ENCODE results near the gene ANGEL1. TPM values are rescaled to one million over a fixed set of nuclear protein-coding genes. Genes with fewer than 3 reads are reported as not detected.

ANGEL1 gene
- total RNA-seq, 1 donor from 2014 or later, result 14.8 TPM

DNA sequence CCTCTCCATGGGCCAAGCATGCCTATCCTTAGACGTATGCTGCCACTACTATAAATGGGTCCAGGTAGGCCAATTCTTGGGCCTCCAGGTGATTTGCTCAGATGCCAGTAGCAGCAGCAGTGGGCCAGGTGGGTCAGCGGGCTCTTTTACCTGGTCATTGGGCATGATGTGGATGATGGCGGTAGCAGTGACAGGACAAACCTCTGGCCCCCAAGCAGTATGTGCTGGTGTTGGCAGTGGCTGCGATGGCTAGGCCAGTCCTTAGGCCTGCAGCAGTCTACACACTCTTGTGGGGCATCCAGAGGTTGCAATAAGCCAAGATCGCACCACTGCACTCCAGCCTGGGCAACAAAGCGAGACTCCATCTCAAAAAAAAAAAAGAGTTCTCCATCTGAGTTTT, 70.5 kb downstream of the ANGEL1 start:
- no peak overlapping the region for H3K4me3 Mint-ChIP-seq
- H3K4me1 Mint-ChIP-seq (ENCODE audit: low read depth), result no peaks in the 10 kb centered on the region
- peaks cover 28% of the 10 kb centered on the region for H3K9me3 Mint-ChIP-seq
- intact Hi-C loops (cut with micrococcal nuclease), result no loop called here
- DNase-seq (ENCODE audit: low spot score), result no peak
- H3K27ac Mint-ChIP-seq, result no peak overlapping the region
- H3K27me3 Mint-ChIP-seq (ENCODE audit: insufficient read depth), result peaks cover 27% of the 10 kb centered on the region
- peaks cover 2% of the 10 kb centered on the region for H3K36me3 Mint-ChIP-seq (ENCODE audit: low read depth)

DNA sequence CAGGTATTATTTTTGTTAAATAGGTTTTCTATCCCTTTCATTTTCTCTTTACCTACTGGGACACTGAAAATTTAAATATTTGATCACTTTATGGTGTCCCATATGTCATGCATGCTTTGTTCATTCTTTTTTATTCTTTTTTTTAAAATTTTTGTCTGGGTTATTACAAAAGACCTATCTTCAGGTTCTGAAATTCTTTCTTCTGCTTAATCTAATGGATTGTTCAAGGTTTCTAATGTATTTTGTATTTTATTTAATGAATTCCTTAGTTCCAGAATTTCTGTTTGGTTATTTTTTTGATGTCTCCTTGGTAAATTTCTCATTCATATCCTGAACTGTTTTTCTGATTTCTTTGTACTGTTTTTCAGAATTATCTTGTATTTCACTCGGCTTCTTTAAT, 71.6 kb downstream of the ANGEL1 start:
- no peak overlapping the region for H3K4me3 Mint-ChIP-seq
- intact Hi-C loops (cut with micrococcal nuclease), result no loop called here
- H3K4me1 Mint-ChIP-seq (ENCODE audit: low read depth), result no peaks in the 10 kb centered on the region
- H3K36me3 Mint-ChIP-seq (ENCODE audit: low read depth), result peaks cover 2% of the 10 kb centered on the region
- H3K9me3 Mint-ChIP-seq, result peaks cover 28% of the 10 kb centered on the region
- H3K27ac Mint-ChIP-seq, result no peak overlapping the region
- H3K27me3 Mint-ChIP-seq (ENCODE audit: insufficient read depth), result peaks cover 30% of the 10 kb centered on the region
- DNase-seq (ENCODE audit: low spot score), result no peak

Other genes with a start within 250 kb of the ANGEL1 start
- gene VASH1, start 51.4 kb downstream of the ANGEL1 start, total RNA-seq, result 6.1 and 7.1 TPM in 2 replicates
- not detected in 2 replicates for gene LRRC74A, start 13.5 kb upstream of the ANGEL1 start, total RNA-seq
- gene IRF2BPL, start 215.8 kb upstream of the ANGEL1 start, total RNA-seq, result 24.9 and 26.5 TPM in 2 replicates

Data from activated T-helper 1 cell treated with anti-CD3 and anti-CD28 coated beads, Interleukin-12 subunit alpha, Interleukin-12 subunit beta, Interleukin-2, Interleukin-4 antibody, amounts not matched to agents 30 ng/mL and 10 ng/mL and 1 ng/mL, durations not matched to agents 14 hours and 24 hours and 36 hours (primary cell).